A549 (cell line): ENCODE data around the gene NFAM1.

ENCODE experiments used
- CEBPB ChIP-seq, 2 experiments: fragments of >200 bp in 1 of 2; sonication (Bioruptor Twin) in 1 of 2; formaldehyde crosslinking in 1 of 2; IDR thresholded peaks; 2 replicates each; pipeline ENCODE4 v1.6.1; 2012 to 2016
- ESRRA ChIP-seq: fragments of 150-350 bp; IDR thresholded peaks from 2 replicates; pipeline ENCODE4 v1.6.1; 2014; ENCODE audit warnings: mild to moderate bottlenecking, low read length, borderline replicate concordance
- FOSL2 ChIP-seq, 2 experiments: fragments of 450-650 bp in 1 of 2; fragments of >200 bp in 1 of 2; sonication (Bioruptor Twin) in 1 of 2; formaldehyde crosslinking; IDR thresholded peaks; 2 replicates each; pipeline versions ENCODE4 v1.5.0 to v1.6.1; 2016 to 2020; ENCODE audit warnings: mild to moderate bottlenecking in 1 of 2, moderate library complexity in 1 of 2
- JUN ChIP-seq, 2 experiments: fragments of >200 bp; sonication (Bioruptor Twin); formaldehyde crosslinking; IDR thresholded peaks; 2 replicates in 1 of 2; 3 replicates in 1 of 2; pipeline ENCODE4 v1.6.1; 2016 to 2017
- KDM1A ChIP-seq: fragments of 200-600 bp; sonication (generic); IDR thresholded peaks from 2 replicates; pipeline ENCODE4 v1.6.1; 2016; ENCODE audit warnings: low read depth, mild to moderate bottlenecking
- NR3C1 ChIP-seq: fragments of >200 bp; sonication (Bioruptor Twin); formaldehyde crosslinking; IDR thresholded peaks from 3 replicates; pipeline ENCODE4 v1.6.1; 2017
- PBX3 ChIP-seq: IDR thresholded peaks from 2 replicates; pipeline ENCODE4 v1.6.1; 2012
- RAD21 ChIP-seq, 2 experiments: fragments of >200 bp in 1 of 2; sonication (Bioruptor Twin) in 1 of 2; formaldehyde crosslinking in 1 of 2; IDR thresholded peaks in 1 of 2; conservative IDR thresholded peaks in 1 of 2; 2 replicates in 1 of 2; 3 replicates in 1 of 2; pipeline ENCODE4 v1.6.1; 2012 to 2018; ENCODE audit warnings: inconsistent platforms in 1 of 2
- RCOR1 ChIP-seq: fragments of 150-350 bp; IDR thresholded peaks from 2 replicates; pipeline ENCODE4 v1.6.1; 2014; ENCODE audit warnings: antibody characterized with exemption, low read length, low read depth
- TF ChIP-seq, protein P1 (sequence below): fragments of >200 bp; sonication (Bioruptor Twin); formaldehyde crosslinking; IDR thresholded peaks from 3 replicates; pipeline ENCODE4 v1.5.1; 2016

- TF ChIP-seq, protein P1, sequence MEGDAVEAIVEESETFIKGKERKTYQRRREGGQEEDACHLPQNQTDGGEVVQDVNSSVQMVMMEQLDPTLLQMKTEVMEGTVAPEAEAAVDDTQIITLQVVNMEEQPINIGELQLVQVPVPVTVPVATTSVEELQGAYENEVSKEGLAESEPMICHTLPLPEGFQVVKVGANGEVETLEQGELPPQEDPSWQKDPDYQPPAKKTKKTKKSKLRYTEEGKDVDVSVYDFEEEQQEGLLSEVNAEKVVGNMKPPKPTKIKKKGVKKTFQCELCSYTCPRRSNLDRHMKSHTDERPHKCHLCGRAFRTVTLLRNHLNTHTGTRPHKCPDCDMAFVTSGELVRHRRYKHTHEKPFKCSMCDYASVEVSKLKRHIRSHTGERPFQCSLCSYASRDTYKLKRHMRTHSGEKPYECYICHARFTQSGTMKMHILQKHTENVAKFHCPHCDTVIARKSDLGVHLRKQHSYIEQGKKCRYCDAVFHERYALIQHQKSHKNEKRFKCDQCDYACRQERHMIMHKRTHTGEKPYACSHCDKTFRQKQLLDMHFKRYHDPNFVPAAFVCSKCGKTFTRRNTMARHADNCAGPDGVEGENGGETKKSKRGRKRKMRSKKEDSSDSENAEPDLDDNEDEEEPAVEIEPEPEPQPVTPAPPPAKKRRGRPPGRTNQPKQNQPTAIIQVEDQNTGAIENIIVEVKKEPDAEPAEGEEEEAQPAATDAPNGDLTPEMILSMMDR: no peak
- no peak for TF ChIP-seq RAD21 (conservative IDR thresholded peaks at IDR 0.05 in 1 of 2, IDR thresholded peaks at IDR 0.05 in 1 of 2)
- no peak for TF ChIP-seq FOSL2 (IDR thresholded peaks at IDR 0.05)
- no peak for TF ChIP-seq FOSL2 (CRISPR knock-in tag; IDR thresholded peaks at IDR 0.05)
- TF ChIP-seq ESRRA: no peak
- TF ChIP-seq CEBPB (IDR thresholded peaks at IDR 0.05): no peak
- TF ChIP-seq PBX3: no peak
- TF ChIP-seq JUN (IDR thresholded peaks at IDR 0.05): no peak
- no peak for TF ChIP-seq RCOR1
- no peak for TF ChIP-seq KDM1A
- TF ChIP-seq NR3C1: no peak
Measured at GRCh38 chr22:42361523-42361922, 70.7 kb downstream of the NFAM1 start.
